ENCODE measurements around the gene LAP3.
"Not testable (repeated sequence)": the region's sequence is repeated elsewhere in the genome, so short reads cannot be mapped to it uniquely, and the experiment has no call there.

The LAP3 gene

DNA sequence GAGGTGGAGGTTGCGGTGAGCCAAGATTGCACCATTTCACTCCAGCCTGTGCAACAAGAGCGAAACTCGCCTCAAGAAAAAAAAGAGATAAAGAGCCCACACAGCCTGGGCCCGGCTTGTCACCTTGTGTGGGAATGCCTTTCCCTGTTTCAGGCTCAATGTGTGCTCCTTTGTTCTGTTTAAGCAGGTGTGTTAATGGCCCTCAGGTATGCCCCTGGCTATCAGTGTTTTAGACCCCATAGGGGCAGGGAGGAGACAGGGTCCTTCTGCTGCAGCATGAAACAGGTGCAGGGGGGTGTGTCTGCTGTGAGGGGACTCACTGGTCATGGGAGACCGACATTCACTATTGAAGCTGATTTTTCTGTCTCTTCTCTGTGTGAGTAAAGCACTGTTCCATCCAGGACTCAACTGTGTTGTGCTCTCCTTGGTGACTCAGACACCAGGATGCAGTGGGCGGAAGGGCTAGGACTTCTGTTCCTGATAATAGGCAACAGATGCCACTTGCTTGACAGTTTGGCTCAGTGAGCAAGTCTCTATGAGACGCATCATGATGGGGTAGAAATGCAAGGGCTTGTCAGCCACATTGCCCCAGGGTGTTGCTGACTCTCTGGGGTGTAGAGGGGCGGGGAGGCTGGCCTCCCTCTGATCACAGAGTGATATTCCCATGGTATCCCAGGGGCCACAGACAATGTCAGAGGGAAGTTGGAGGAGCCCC, 15.6 kb upstream of the LAP3 start:
- DNase-seq (ENCODE audit: low read depth, low spot score): peak; percentile 17

- DNase-seq (ENCODE audit: low read depth, low spot score): peak; percentile 32
These were observed 14.8 kb upstream of the LAP3 start for GRCh38 chr4:17562157-17562556.

- no peak for DNase-seq (ENCODE audit: low read depth, low spot score)
These were observed 11.2 kb upstream of the LAP3 start for GRCh38 chr4:17565846-17566245.

- no peak for DNase-seq (ENCODE audit: low read depth, low spot score)
These were observed 9.7 kb upstream of the LAP3 start for GRCh38 chr4:17567271-17567670.

GRCh38 chr4:17574206-17574605, 2.8 kb upstream of the LAP3 start:
- no peak for DNase-seq (ENCODE audit: low read depth, low spot score)

- not testable (repeated sequence) for DNase-seq (ENCODE audit: low read depth, low spot score)
These were observed 1.8 kb upstream of the LAP3 start for GRCh38 chr4:17575177-17575576.

DNA sequence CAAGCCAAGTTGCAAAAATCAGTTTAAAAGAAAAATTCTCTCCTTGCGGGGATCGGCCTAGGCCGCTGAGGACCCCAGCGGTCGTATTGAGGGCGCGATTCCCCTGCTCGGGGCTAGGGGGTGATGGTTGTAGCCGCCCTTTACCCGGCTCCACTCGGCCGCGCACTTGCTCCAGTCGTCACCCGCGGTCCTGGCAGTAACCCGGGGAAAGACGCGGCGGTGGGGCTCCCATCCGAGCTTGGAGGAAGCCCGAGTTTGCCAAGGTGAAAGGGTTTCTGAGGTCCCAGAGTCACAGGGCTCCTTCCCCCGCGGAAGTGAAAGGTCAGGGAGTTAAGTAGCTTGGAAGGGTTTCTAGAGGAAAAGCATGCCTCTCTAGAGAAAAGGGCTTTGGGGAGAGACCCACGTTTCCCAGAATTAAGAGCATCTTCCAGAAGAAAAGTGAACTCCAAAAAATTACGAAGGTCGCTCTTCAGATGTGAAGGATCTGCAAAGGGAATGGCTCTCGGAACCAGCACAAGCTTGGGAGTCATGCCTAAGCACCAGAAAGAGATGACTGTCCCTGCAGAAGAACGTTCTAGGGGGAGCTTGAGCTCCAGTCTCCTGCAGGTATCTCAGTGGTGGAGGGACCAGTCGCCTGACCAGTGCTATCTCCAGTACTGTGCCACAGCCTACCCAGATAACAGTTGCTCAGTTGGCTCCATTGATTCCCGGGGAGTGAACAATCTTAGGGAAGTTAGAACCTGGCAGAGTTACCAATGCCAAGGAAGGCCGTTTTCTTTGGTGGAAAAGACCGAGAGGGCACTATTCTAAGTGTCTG, 875 bp downstream of the LAP3 start:
- DNase-seq (ENCODE audit: low read depth, low spot score): no peak

- no peak for DNase-seq (ENCODE audit: low read depth, low spot score)
These were observed 1.5 kb downstream of the LAP3 start for GRCh38 chr4:17578482-17578891.

DNA sequence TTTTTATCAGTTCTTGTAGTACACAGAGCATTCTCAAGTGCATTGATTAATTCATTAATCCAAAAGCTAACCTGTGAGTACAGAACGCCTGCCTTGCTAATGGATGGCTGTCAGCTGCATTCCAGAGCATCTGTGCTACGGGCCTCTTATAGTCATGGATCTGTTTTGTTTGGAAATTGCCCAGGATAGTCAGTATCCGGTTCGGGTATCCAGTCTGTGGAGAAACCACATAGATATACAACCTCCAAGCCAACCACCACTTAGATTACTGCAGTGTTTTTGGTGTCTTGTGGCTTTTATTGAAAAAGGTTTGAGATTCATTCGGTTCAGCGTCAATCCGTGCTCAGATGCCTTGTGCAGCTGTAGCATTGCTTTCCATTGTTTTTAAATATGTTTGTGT, 4.0 kb downstream of the LAP3 start:
- DNase-seq (ENCODE audit: low read depth, low spot score): no peak

GRCh38 chr4:17583276-17583675, 6.3 kb downstream of the LAP3 start:
- no peak for DNase-seq (ENCODE audit: low read depth, low spot score)

GRCh38 chr4:17583941-17584340, 6.9 kb downstream of the LAP3 start:
- no peak for DNase-seq (ENCODE audit: low read depth, low spot score)

- peak; percentile 14 for DNase-seq (ENCODE audit: low read depth, low spot score)
These were observed 7.7 kb downstream of the LAP3 start for GRCh38 chr4:17584521-17585213.

- DNase-seq (ENCODE audit: low read depth, low spot score): no peak
These were observed 10.3 kb downstream of the LAP3 start for GRCh38 chr4:17587094-17587822.

DNA sequence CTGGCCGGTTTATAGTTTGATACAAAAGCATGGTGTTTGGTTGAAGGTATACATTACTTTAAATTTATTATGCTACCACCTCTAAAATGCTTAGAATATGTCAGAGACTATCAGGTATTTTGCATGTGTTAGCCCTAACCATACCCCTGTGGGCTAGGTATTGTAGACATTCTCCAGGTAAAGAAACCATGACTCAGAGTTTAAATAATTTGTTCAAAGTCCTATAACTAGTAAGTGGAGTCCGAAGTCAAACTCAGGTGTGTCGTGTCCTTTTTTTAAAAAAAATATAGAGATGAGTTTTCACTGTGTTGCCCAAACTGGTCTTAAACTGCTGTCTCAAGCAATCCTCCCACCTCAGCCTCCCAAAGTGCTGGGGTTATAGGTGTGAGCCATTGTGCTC, 12.4 kb downstream of the LAP3 start:
- no peak for DNase-seq (ENCODE audit: low read depth, low spot score)

GRCh38 chr4:17595471-17596005, 18.5 kb downstream of the LAP3 start:
- no peak for DNase-seq (ENCODE audit: low read depth, low spot score)

GRCh38 chr4:17597517-17597916, 20.5 kb downstream of the LAP3 start:
- no peak for DNase-seq (ENCODE audit: low read depth, low spot score)

DNA sequence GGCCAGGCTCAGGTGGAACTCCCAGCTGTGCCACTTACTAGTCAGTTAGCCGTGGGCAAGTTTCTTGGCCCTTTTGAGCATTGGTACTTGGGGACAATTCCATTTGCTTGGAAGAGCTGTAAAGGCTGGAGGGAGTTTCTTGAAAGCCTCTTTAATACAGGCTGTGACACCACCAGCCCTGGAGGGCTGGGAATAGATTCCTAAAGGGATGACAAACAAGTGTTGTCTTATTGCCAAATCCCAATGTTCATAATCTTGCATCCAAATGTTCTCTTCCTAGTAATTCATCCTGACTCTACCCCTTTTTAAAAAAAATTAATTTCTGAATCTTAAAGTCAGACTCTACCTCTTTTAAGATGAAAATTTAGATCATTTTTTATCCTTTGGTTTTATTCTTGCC, 22.8 kb downstream of the LAP3 start:
- DNase-seq (ENCODE audit: low read depth, low spot score): no peak

GRCh38 chr4:17605236-17605635, 28.2 kb downstream of the LAP3 start:
- no peak for DNase-seq (ENCODE audit: low read depth, low spot score)

- peak; percentile 59 for DNase-seq (ENCODE audit: low read depth, low spot score)
These were observed 36.9 kb downstream of the LAP3 start for GRCh38 chr4:17613761-17614415.

DNA sequence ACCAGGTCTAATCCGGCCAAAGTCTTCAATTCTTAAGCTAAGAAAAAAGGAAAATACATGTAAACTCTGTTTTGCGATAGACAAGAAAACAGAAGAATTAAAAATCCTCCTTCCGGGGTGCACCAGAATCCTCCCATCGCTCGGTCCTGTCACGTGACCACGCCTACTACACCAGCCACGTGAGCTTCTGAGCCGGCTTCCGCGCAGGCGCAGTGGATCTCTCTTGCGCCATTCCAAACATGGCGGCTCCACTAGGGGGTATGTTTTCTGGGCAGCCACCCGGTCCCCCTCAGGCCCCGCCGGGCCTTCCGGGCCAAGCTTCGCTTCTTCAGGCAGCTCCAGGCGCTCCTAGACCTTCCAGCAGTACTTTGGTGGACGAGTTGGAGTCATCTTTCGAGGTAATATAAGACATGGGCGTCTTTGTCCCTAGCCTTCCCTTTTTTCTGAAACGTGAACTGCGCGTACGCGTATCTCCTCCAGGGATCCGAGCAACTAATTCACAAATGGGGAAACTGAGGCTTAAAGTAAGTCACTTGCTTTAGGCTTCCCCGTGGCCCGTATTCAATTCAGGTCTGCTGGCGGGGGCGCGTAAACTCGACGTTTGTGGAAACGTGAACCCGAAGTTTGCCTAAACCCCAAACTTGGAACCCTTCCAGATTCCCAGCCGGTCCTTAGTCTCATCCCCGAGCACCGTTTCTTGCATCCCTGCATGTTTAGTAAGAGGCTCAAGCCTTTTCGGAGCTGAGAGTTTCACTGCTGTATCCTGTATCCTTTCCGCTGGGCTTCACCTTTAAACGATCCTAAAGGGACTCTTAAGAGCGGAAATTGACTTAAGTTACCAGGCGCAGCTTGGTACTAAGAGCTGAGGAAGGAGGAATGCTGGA, 37.7 kb downstream of the LAP3 start, which contains the start of gene MED28:
Gene MED28 (plus strand): TSS at position 226 of the 884 bp plus-strand sequence. CDS start 14 bp downstream, at position 240.
- peak; percentile 95 for DNase-seq (ENCODE audit: low read depth, low spot score)

Measured in ELF-1 (cell line).